ENCODE measurements around the gene HECA.
A peak's percentile ranks its signal among the peaks of the same experiment; 100 is the strongest.
"Not testable (repeated sequence)": the region's sequence is repeated elsewhere in the genome, so short reads cannot be mapped to it uniquely, and the experiment has no call there.

HECA gene

GRCh38 chr6:139219746-139220145 lies 84.9 kb downstream of the HECA start:
- Histone ChIP-seq H3K36me3 (ENCODE audit: control insufficient read depth in 1 of 2, insufficient read depth in 2 of 2, low read length in 2 of 2) (no peaks in the 10 kb centered on the region), H3K4me3 (ENCODE audit: low read depth in 1 of 2, low read length in 2 of 2) (peak overlapping the region in 1 of 2 donors; percentile 22), H3K9me3 (ENCODE audit: control insufficient read depth in 1 of 2, low read length in 2 of 2) (no peaks in the 10 kb centered on the region), H3K27ac (ENCODE audit: low read length) (peak overlapping the region; percentile 12), H3K4me1 (ENCODE audit: control insufficient read depth in 1 of 2, insufficient read depth in 2 of 2, low read length in 2 of 2) (no peaks in the 10 kb centered on the region), H3K27me3 (ENCODE audit: low read depth, low read length) (no peaks in the 10 kb centered on the region)

- H3K9me3 ChIP-seq (ENCODE audit: control insufficient read depth in 1 of 2, low read length in 2 of 2); H3K36me3 ChIP-seq (ENCODE audit: control insufficient read depth in 1 of 2, insufficient read depth in 2 of 2, low read length in 2 of 2); H3K27me3 ChIP-seq (ENCODE audit: low read depth, low read length); H3K27ac ChIP-seq (ENCODE audit: low read length); H3K4me3 ChIP-seq (ENCODE audit: low read depth in 1 of 2, low read length in 2 of 2): not testable (repeated sequence)
- peaks cover 0 to 13% of the 10 kb centered on the region in 2 donors for H3K4me1 ChIP-seq (ENCODE audit: control insufficient read depth in 1 of 2, insufficient read depth in 2 of 2, low read length in 2 of 2)
Measured at GRCh38 chr6:139228387-139228786, 93.5 kb downstream of the HECA start.
